Urinary bladder (tissue), 4 donors: ENCODE results near the gene MYO1F. TPM values are rescaled to one million over a fixed set of nuclear protein-coding genes. Genes with fewer than 3 reads are reported as not detected.
A peak's percentile ranks its signal among the peaks of the same experiment; 100 is the strongest.

Experiments used
- DNase-seq: peaks from one replicate; pipeline ENCODE4 v3.0.0-alpha.2; 2015; ENCODE audit errors: extremely low spot score
- H3K27ac ChIP-seq: one replicate; pipeline ENCODE4 v1.5.1; 2013; ENCODE audit warnings: low read depth, mild to moderate bottlenecking, moderate library complexity
- H3K36me3 ChIP-seq: one replicate; pipeline ENCODE4 v1.6.1; 2013; ENCODE audit warnings: mild to moderate bottlenecking, moderate library complexity; ENCODE audit not compliant: insufficient read depth
- H3K4me1 ChIP-seq: one replicate; pipeline ENCODE4 v1.6.1; 2013; ENCODE audit warnings: mild to moderate bottlenecking, moderate library complexity; ENCODE audit not compliant: insufficient read depth
- H3K4me3 ChIP-seq: one replicate; pipeline ENCODE4 v1.5.1; 2013; ENCODE audit warnings: low read depth, low read length
- WGBS: extraction: QIAGEN DNeasy Blood & Tissue Kit; methylation state at CpG from one replicate; pipeline ENCODE4 v1.1.7; 2013; 5-methylcytosine and 5-hydroxymethylcytosine counted together
- polyA plus RNA-seq: library from polyadenylated mRNA; stranded (reverse); fragments of 200-250 nt; gene quantifications from one replicate; pipeline ENCODE4 v1.2.3, GENCODE V29; 2013
- total RNA-seq: library from RNA; depleted of rRNA; stranded (reverse); fragments of >200 nt; gene quantifications from one replicate; pipeline ENCODE4 v1.2.3, GENCODE V29; 2014
- donor health status: healthy with polysubstance abuse.
- donor health status: healthy.

MYO1F gene
- total and polyA plus RNA-seq, 2 donors: 7.5 to 7.7 TPM

GRCh38 chr19:8499048-8499833, 78.0 kb downstream of the MYO1F start:
- Histone ChIP-seq H3K4me1 (no peaks in the 10 kb centered on the region), H3K27ac (no peak overlapping the region), H3K4me3 (no peak overlapping the region), H3K36me3 (no peaks in the 10 kb centered on the region)
- WGBS: 85% methylated on average over 41 of the region's 41 CpGs
- DNase-seq: no peak

GRCh38 chr19:8498295-8498694, 78.9 kb downstream of the MYO1F start:
- Histone ChIP-seq H3K4me1 (no peaks in the 10 kb centered on the region), H3K4me3 (no peak overlapping the region), H3K27ac (no peak overlapping the region), H3K36me3 (no peaks in the 10 kb centered on the region)
- no peak for DNase-seq
- 84% methylated on average over 22 of the region's 22 CpGs for whole genome bisulfite sequencing

- H3K27ac ChIP-seq: no peak overlapping the region
- no peaks in the 10 kb centered on the region for H3K36me3 ChIP-seq
- no peak for DNase-seq
- 52% methylated on average over 7 of the region's 7 CpGs for WGBS
- no peak overlapping the region for H3K4me3 ChIP-seq
- H3K4me1 ChIP-seq: no peaks in the 10 kb centered on the region
Measured at GRCh38 chr19:8494158-8494557, 83.1 kb downstream of the MYO1F start.

- WGBS: 89% methylated on average over 6 of the region's 6 CpGs
Measured at GRCh38 chr19:8491574-8491973, 85.7 kb downstream of the MYO1F start.

GRCh38 chr19:8490873-8491272, 86.4 kb downstream of the MYO1F start:
- Histone ChIP-seq H3K4me3 (no peak overlapping the region), H3K4me1 (no peaks in the 10 kb centered on the region), H3K36me3 (peaks cover 10% of the 10 kb centered on the region), H3K27ac (no peak overlapping the region)
- 90% methylated on average over 12 of the region's 12 CpGs for WGBS
- DNase-seq: no peak

More at GRCh38 chr19:8491574-8491973, 85.7 kb downstream of the MYO1F start:
- Histone ChIP-seq H3K27ac (no peak overlapping the region), H3K4me3 (no peak overlapping the region), H3K36me3 (peaks cover 6% of the 10 kb centered on the region), H3K4me1 (no peaks in the 10 kb centered on the region)
- no peak for DNase-seq

GRCh38 chr19:8490395-8490760, 86.9 kb downstream of the MYO1F start:
- WGBS: 85% methylated on average over 24 of the region's 24 CpGs
- Histone ChIP-seq H3K4me3 (no peak overlapping the region), H3K36me3 (peaks cover 11% of the 10 kb centered on the region), H3K27ac (no peak overlapping the region), H3K4me1 (no peaks in the 10 kb centered on the region)
- DNase-seq: no peak

- H3K36me3 ChIP-seq: peaks cover 12% of the 10 kb centered on the region
- H3K4me3 ChIP-seq: no peak overlapping the region
- peak; percentile 52 for DNase-seq
- H3K27ac ChIP-seq: peak overlapping the region; percentile 28
- 78% methylated on average over 25 of the region's 25 CpGs for WGBS
- no peaks in the 10 kb centered on the region for H3K4me1 ChIP-seq
Measured at GRCh38 chr19:8489561-8490394, 87.5 kb downstream of the MYO1F start.

- WGBS: 83% methylated on average over 15 of the region's 15 CpGs
- H3K36me3 ChIP-seq: peaks cover 12% of the 10 kb centered on the region
- no peak overlapping the region for H3K4me3 ChIP-seq
- no peak for DNase-seq
- H3K27ac ChIP-seq: no peak overlapping the region
- H3K4me1 ChIP-seq: no peaks in the 10 kb centered on the region
Measured at GRCh38 chr19:8488365-8488764, 88.9 kb downstream of the MYO1F start.

GRCh38 chr19:8487137-8487851, 89.9 kb downstream of the MYO1F start:
- Histone ChIP-seq H3K27ac (no peak overlapping the region), H3K4me1 (no peaks in the 10 kb centered on the region), H3K36me3 (peaks cover 14% of the 10 kb centered on the region), H3K4me3 (no peak overlapping the region)
- WGBS: 80% methylated on average over 13 of the region's 13 CpGs
- DNase-seq: no peak

- H3K27ac ChIP-seq: no peak overlapping the region
- DNase-seq: no peak
- peaks cover 14% of the 10 kb centered on the region for H3K36me3 ChIP-seq
- H3K4me3 ChIP-seq: no peak overlapping the region
- H3K4me1 ChIP-seq: no peaks in the 10 kb centered on the region
- WGBS: 90% methylated on average over 16 of the region's 16 CpGs
Measured at GRCh38 chr19:8486661-8487136, 90.5 kb downstream of the MYO1F start.

- DNase-seq: no peak
- 98% methylated on average over 62 of the region's 62 CpGs for WGBS
Measured at GRCh38 chr19:8485561-8486371, 91.5 kb downstream of the MYO1F start.

GRCh38 chr19:8484331-8484894, 92.8 kb downstream of the MYO1F start:
- 87% methylated on average over 18 of the region's 18 CpGs for WGBS
- H3K27ac ChIP-seq: no peak overlapping the region
- no peaks in the 10 kb centered on the region for H3K4me1 ChIP-seq
- peaks cover 14% of the 10 kb centered on the region for H3K36me3 ChIP-seq
- H3K4me3 ChIP-seq: no peak overlapping the region
- no peak for DNase-seq

More at GRCh38 chr19:8485561-8486371, 91.5 kb downstream of the MYO1F start:
- Histone ChIP-seq H3K4me3 (no peak overlapping the region), H3K27ac (no peak overlapping the region), H3K36me3 (peaks cover 14% of the 10 kb centered on the region), H3K4me1 (no peaks in the 10 kb centered on the region)
